ENCODE data around the gene SNX30. TPM values are rescaled to one million over a fixed set of nuclear protein-coding genes. Genes with fewer than 3 reads are reported as not detected.
A peak's percentile ranks its signal among the peaks of the same experiment; 100 is the strongest.

SNX30 gene
- total RNA-seq, 8 experiments from 2014 or later, result 9.8 to 22.5 (median 19.9) TPM

- ATAC-seq (replicated peaks in 6 of 8), result peak in 3 of 8 experiments; percentile 79 to 92 (median 91)
- 0 to 40% (median 17%) methylated on average over 1 to 3 of the region's 3 CpGs; no CpG with 5 or more reads in 3 of the 10 experiments for WGBS, 10 experiments
- in situ Hi-C loops (cut with MboI; ENCODE audit: low pct_unique_long_range_greater_than_20kb in 2 of 9, low sequenced_read_pairs in 9 of 9, unreplicated experiment in 9 of 9), result no loop called here
Observed at GRCh38 chr9:112921549-112921948, 171.0 kb downstream of the SNX30 start.

More at GRCh38 chr9:112921549-112921948, 171.0 kb downstream of the SNX30 start:
- Histone ChIP-seq H3K4me3 (no peak overlapping the region), H3K4me1 (replicated peaks in 1 of 2) (no peaks in the 10 kb centered on the region), H3K27ac (no peak overlapping the region)

Other genes with a start within 250 kb of the SNX30 start
- 10 to 100 TPM in 7 of 8 experiments, 1 to 10 TPM in 1; 10.0 to 26.8 (median 23.4) TPM for gene INIP, start 32.6 kb upstream of the SNX30 start, total RNA-seq
- under 1 TPM in 6 of 8 experiments, not detected in 2; 0.05 to 0.73 (median 0.17) TPM for gene SLC46A2, start 140.1 kb downstream of the SNX30 start, total RNA-seq